Naive B cell (primary cell): ENCODE results near the gene ENO2. TPM values are rescaled to one million over a fixed set of nuclear protein-coding genes. Genes with fewer than 3 reads are reported as not detected.
"Not testable (repeated sequence)": the region's sequence is repeated elsewhere in the genome, so short reads cannot be mapped to it uniquely, and the experiment has no call there.

ENCODE experiments used
- ATAC-seq, 2 donors: fragments of 150-1000 bp; cut with Tn5 transposase; 2 replicates each; pipeline ENCODE4 v1.10.0; 2021; ENCODE audit warnings: low read depth in 2 of 2, mild to moderate bottlenecking in 2 of 2, moderate library complexity in 2 of 2
- DNase-seq: peaks from one replicate; pipeline ENCODE4 v3.0.0; 2022
- H3K27ac Mint-ChIP-seq, 6 donors: one replicate each; pipeline ENCODE4 v1.8.0; 2020 to 2022; ENCODE audit warnings: mild to moderate bottlenecking in 6 of 6, mixed read lengths in 6 of 6, moderate library complexity in 5 of 6, inconsistent platforms in 2 of 6
- H3K27me3 Mint-ChIP-seq, 3 donors: one replicate each; pipeline ENCODE4 v1.8.0; 2021 to 2022; ENCODE audit warnings: mixed read lengths in 3 of 3, mild to moderate bottlenecking in 1 of 3
- H3K36me3 Mint-ChIP-seq, 2 donors: one replicate each; pipeline ENCODE4 v1.8.0; 2020 to 2022; ENCODE audit warnings: mixed read lengths in 2 of 2, inconsistent platforms in 1 of 2, mild to moderate bottlenecking in 1 of 2
- H3K4me1 Mint-ChIP-seq, 3 donors: one replicate each; pipeline ENCODE4 v1.8.0; 2020 to 2022; ENCODE audit warnings: mixed read lengths in 3 of 3, inconsistent platforms in 1 of 3, mild to moderate bottlenecking in 1 of 3, moderate library complexity in 1 of 3
- H3K4me3 Mint-ChIP-seq, 8 donors: one replicate each; pipeline ENCODE4 v1.8.0; 2020 to 2022; ENCODE audit warnings: mild to moderate bottlenecking in 8 of 8, mixed read lengths in 8 of 8, moderate library complexity in 8 of 8, inconsistent platforms in 2 of 8
- H3K9me3 Mint-ChIP-seq, 7 donors: one replicate each; pipeline ENCODE4 v1.8.0; 2020 to 2022; ENCODE audit warnings: mixed read lengths in 7 of 7, mild to moderate bottlenecking in 5 of 7, inconsistent platforms in 2 of 7, moderate library complexity in 1 of 7
- polyA plus RNA-seq, 6 donors: library from polyadenylated mRNA; unstranded; fragments of 300-500 nt; fragmentation: Illumina TruSeq; gene quantifications; one replicate each; pipeline ENCODE4 v1.2.3, GENCODE V29; 2021; ENCODE audit warnings: low read depth in 6 of 6

ENO2 gene
- polyA plus RNA-seq: 1 to 10 TPM; 3.8 to 8.4 (median 5.9) TPM

- Mint-ChIP-seq H3K36me3 (no peaks in the 10 kb centered on the region), H3K27ac (peak within 1 kb of the TSS in 4 of 6 donors; percentile 5 to 90 (median 63)), H3K4me3 (peak within 1 kb of the TSS; percentile 83 to 96 (median 93)), H3K27me3 (peaks cover 6 to 24% (median 22%) of the 10 kb centered on the region in 3 donors), H3K9me3 (no peaks in the 10 kb centered on the region), H3K4me1 (peaks cover 18 to 35% (median 25%) of the 10 kb centered on the region in 3 donors)
- ATAC-seq (peak; percentile 88 to 90), DNase-seq (peak; percentile 58)
Observed at GRCh38 chr12:6914246-6914946, at the start of gene ENO2. Gene ENO2 (plus strand): TSS chr12:6914580. CDS start chr12:6915833, 1,253 bp downstream.

GRCh38 chr12:6865307-6865706 is 49.1 kb upstream of the ENO2 start:
- not testable (repeated sequence) for H3K9me3 Mint-ChIP-seq, DNase-seq, H3K27me3 Mint-ChIP-seq, ATAC-seq
- peaks cover 20 to 31% (median 24%) of the 10 kb centered on the region in 3 donors for H3K4me1 Mint-ChIP-seq
- H3K4me3 Mint-ChIP-seq: peak overlapping the region in 5 of 8 donors; percentile 48 to 93 (median 81)
- peak overlapping the region in 1 of 6 donors; percentile 65 for H3K27ac Mint-ChIP-seq
- H3K36me3 Mint-ChIP-seq: peaks cover 16 to 28% of the 10 kb centered on the region in 2 donors

GRCh38 chr12:6866163-6866919 is 48.0 kb upstream of the ENO2 start:
- Mint-ChIP-seq H3K27me3 (no peaks in the 10 kb centered on the region), H3K27ac (peak overlapping the region in 2 of 6 donors; percentile 89 to 94), H3K36me3 (peaks cover 7 to 18% of the 10 kb centered on the region in 2 donors), H3K4me1 (peaks cover 24 to 40% (median 30%) of the 10 kb centered on the region in 3 donors), H3K4me3 (peak overlapping the region; percentile 81 to 98 (median 92)), H3K9me3 (no peaks in the 10 kb centered on the region)
- no peak for ATAC-seq
- no peak for DNase-seq

- Mint-ChIP-seq H3K36me3 (peaks cover 7 to 17% of the 10 kb centered on the region in 2 donors), H3K27me3 (no peaks in the 10 kb centered on the region), H3K9me3 (no peaks in the 10 kb centered on the region), H3K4me1 (peaks cover 28 to 47% (median 35%) of the 10 kb centered on the region in 3 donors), H3K4me3 (peak overlapping the region; percentile 81 to 98 (median 92)), H3K27ac (peak overlapping the region in 5 of 6 donors; percentile 18 to 94 (median 67))
- ATAC-seq (peak; percentile 3 to 13), DNase-seq (no peak)
Observed at GRCh38 chr12:6866920-6867412, 47.4 kb upstream of the ENO2 start.

GRCh38 chr12:6867413-6868210 is 46.8 kb upstream of the ENO2 start, which contains the start of gene TPI1:
Gene TPI1 (plus strand): TSS chr12:6867531. CDS start chr12:6867567, 36 bp downstream.
- peak; percentile 72 to 73 for ATAC-seq
- peak within 1 kb of the TSS; percentile 81 to 98 (median 92) for H3K4me3 Mint-ChIP-seq
- no peaks in the 10 kb centered on the region for H3K9me3 Mint-ChIP-seq
- H3K27ac Mint-ChIP-seq: peak within 1 kb of the TSS; percentile 60 to 94 (median 81)
- H3K27me3 Mint-ChIP-seq: no peaks in the 10 kb centered on the region
- peaks cover 35 to 53% (median 41%) of the 10 kb centered on the region in 3 donors for H3K4me1 Mint-ChIP-seq
- peaks cover 7 to 17% of the 10 kb centered on the region in 2 donors for H3K36me3 Mint-ChIP-seq
- DNase-seq: peak; percentile 61

GRCh38 chr12:6868211-6869048 is 46.0 kb upstream of the ENO2 start:
- Mint-ChIP-seq H3K27me3 (no peaks in the 10 kb centered on the region), H3K4me3 (peak overlapping the region; percentile 81 to 92 (median 86)), H3K4me1 (peaks cover 37 to 54% (median 47%) of the 10 kb centered on the region in 3 donors), H3K36me3 (peaks cover 7 to 12% of the 10 kb centered on the region in 2 donors), H3K9me3 (no peaks in the 10 kb centered on the region), H3K27ac (peak overlapping the region in 5 of 6 donors; percentile 37 to 92 (median 67))
- DNase-seq (no peak), ATAC-seq (no peak)

- Mint-ChIP-seq H3K27ac (peak overlapping the region; percentile 18 to 92 (median 74)), H3K4me3 (peak overlapping the region; percentile 52 to 92 (median 86)), H3K9me3 (no peaks in the 10 kb centered on the region), H3K4me1 (peaks cover 39 to 59% (median 52%) of the 10 kb centered on the region in 3 donors), H3K36me3 (peaks cover 7 to 9% of the 10 kb centered on the region in 2 donors), H3K27me3 (no peaks in the 10 kb centered on the region)
- peak; percentile 81 for DNase-seq
- ATAC-seq: peak; percentile 13 to 26
Observed at GRCh38 chr12:6869049-6870021, 45.0 kb upstream of the ENO2 start.

- not testable (repeated sequence) for ATAC-seq, H3K27ac Mint-ChIP-seq, H3K27me3 Mint-ChIP-seq, H3K36me3 Mint-ChIP-seq, DNase-seq, H3K9me3 Mint-ChIP-seq
- Mint-ChIP-seq H3K4me3 (peak overlapping the region in 4 of 8 donors; percentile 55 to 75 (median 66)), H3K4me1 (peaks cover 36 to 59% (median 52%) of the 10 kb centered on the region in 3 donors)
Observed at GRCh38 chr12:6870304-6870703, 44.1 kb upstream of the ENO2 start.

- ATAC-seq (no peak), DNase-seq (no peak)
- H3K27me3 Mint-ChIP-seq: no peaks in the 10 kb centered on the region
- H3K27ac Mint-ChIP-seq: peak overlapping the region in 2 of 6 donors; percentile 41 to 89
- no peaks in the 10 kb centered on the region for H3K36me3 Mint-ChIP-seq
- H3K4me1 Mint-ChIP-seq: peaks cover 36 to 56% (median 52%) of the 10 kb centered on the region in 3 donors
- H3K4me3 Mint-ChIP-seq: peak overlapping the region; percentile 90 to 95 (median 94)
- H3K9me3 Mint-ChIP-seq: no peaks in the 10 kb centered on the region
Observed at GRCh38 chr12:6871052-6871957, 43.1 kb upstream of the ENO2 start.
